Central memory CD8-positive, alpha-beta T cell (primary cell): ENCODE results near the gene SLC25A52.
"Not testable (repeated sequence)": the region's sequence is repeated elsewhere in the genome, so short reads cannot be mapped to it uniquely, and the experiment has no call there.

Experiments
- ATAC-seq: fragments of 150-1000 bp; cut with Tn5 transposase; replicated peaks from 2 replicates; pipeline ENCODE4 v1.10.0; 2022; ENCODE audit warnings: mild to moderate bottlenecking, moderate FRiP score, moderate number of reproducible peaks; ENCODE audit not compliant: poor library complexity, severe bottlenecking; ENCODE audit errors: extremely low read depth
- DNase-seq, 2 donors: peaks; one replicate each; pipeline ENCODE4 v3.0.0; 2021; ENCODE audit warnings: low spot score in 2 of 2
- H3K27ac Mint-ChIP-seq: one replicate; pipeline ENCODE4 v1.8.0; 2022; ENCODE audit warnings: low read depth, mild to moderate bottlenecking, moderate library complexity, mixed read lengths
- H3K27me3 Mint-ChIP-seq: one replicate; pipeline ENCODE4 v1.8.0; 2022; ENCODE audit warnings: mixed read lengths
- H3K36me3 Mint-ChIP-seq: one replicate; pipeline ENCODE4 v1.8.0; 2022; ENCODE audit warnings: mild to moderate bottlenecking, moderate library complexity, mixed read lengths; ENCODE audit not compliant: insufficient read depth
- H3K4me1 Mint-ChIP-seq: one replicate; pipeline ENCODE4 v1.8.0; 2022; ENCODE audit warnings: mixed read lengths
- H3K4me3 Mint-ChIP-seq: one replicate; pipeline ENCODE4 v1.8.0; 2022; ENCODE audit warnings: mild to moderate bottlenecking, moderate library complexity, mixed read lengths
- H3K9me3 Mint-ChIP-seq: one replicate; pipeline ENCODE4 v1.8.0; 2022; ENCODE audit warnings: mixed read lengths

SLC25A52 gene, protein sequence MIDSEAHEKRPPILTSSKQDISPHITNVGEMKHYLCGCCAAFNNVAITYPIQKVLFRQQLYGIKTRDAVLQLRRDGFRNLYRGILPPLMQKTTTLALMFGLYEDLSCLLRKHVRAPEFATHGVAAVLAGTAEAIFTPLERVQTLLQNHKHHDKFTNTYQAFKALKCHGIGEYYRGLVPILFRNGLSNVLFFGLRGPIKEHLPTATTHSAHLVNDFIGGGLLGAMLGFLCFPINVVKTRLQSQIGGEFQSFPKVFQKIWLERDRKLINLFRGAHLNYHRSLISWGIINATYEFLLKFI

DNA sequence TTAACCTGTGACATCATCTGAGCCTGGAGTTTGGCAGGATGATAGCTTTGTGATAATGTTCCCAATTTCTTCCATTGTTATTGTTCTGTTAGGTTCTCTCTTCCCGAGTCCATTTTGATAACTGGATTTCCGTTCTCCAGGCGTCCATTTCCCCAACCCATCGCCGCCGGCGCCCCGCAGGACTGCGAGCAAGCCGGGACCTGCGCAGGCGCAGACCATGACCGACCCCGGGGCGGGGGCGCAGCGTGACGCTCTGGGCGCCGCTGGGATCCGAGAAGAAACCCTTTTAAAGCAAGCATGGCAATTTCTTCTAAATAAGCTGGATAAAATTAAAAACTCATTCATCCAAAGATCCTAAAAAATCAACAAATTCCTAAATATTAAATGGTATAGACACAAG lies at the start of gene SLC25A52:
TSS of gene SLC25A52 (minus strand) at position 186 of the 400 bp plus-strand sequence. CDS start 219 bp downstream, outside the sequence.
- no peaks in the 10 kb centered on the region for H3K4me1 Mint-ChIP-seq
- no peak within 1 kb of the TSS for H3K27ac Mint-ChIP-seq
- H3K36me3 Mint-ChIP-seq: no peaks in the 10 kb centered on the region
- ATAC-seq: no peak
- H3K9me3 Mint-ChIP-seq: no peaks in the 10 kb centered on the region
- H3K4me3 Mint-ChIP-seq: no peak within 1 kb of the TSS
- H3K27me3 Mint-ChIP-seq: peaks cover 19% of the 10 kb centered on the region
- DNase-seq: no peak

DNA sequence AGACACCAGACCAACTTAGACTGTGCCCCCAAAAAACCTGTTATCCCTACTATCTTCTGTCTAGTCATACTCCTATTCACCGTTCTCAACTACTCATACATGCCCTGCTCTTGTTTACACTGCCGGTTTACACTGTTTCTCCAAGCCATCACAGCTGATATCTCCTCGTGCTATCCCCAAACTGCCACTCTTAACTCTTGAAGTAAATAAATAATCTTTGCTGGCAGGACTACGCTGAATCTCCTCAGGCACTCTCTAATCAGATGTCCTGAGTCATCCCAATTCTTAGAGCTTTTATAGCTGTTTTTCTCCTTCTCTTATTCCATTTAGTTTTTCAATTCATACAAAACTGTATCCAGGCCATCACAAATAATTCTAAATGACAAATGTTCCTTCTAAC lies 48.4 kb upstream of the SLC25A52 start:
- not testable (repeated sequence) for DNase-seq, H3K4me1 Mint-ChIP-seq, H3K9me3 Mint-ChIP-seq, ATAC-seq, H3K27ac Mint-ChIP-seq, H3K4me3 Mint-ChIP-seq, H3K27me3 Mint-ChIP-seq, H3K36me3 Mint-ChIP-seq

DNA sequence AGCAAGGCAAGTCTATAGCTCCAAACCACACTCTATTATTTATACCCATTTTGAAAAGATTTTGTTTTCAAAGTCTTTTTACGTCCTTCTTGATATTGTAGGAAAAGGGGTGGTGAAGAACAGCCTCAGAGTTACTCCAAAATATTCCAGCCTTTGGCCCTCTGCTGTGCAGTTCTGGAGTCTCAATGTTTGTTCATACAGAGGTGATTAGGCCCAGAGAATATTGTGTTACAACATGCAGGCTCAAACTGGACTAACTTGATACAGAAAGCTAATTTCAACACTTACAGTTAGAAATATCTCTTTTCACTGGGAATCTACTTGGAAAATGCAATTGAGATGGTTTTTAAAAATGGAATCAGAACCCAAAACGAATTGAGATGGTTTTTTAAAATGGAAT lies 40.4 kb upstream of the SLC25A52 start:
- no peak for ATAC-seq

DNA sequence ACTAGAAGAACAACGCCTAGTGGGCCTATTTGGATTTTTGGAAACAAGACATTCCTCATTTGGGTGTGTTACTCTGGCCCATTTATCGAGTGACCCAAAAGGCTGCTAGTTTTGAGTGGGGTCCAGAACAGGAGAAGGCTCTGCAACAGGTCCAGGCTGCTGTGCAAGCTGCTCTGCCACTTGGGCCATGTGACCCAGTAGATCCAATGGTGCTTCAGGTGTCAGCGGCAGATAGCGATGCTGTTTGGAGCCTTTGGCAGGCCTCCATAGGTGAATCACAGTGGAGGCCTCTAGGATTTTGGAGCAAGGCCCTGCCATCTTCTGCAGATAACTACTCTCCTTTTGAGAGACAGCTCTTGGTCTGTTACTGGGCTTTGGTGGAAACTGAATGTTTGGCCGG lies 38.6 kb upstream of the SLC25A52 start:
- H3K4me3 Mint-ChIP-seq, H3K27ac Mint-ChIP-seq, H3K27me3 Mint-ChIP-seq, H3K9me3 Mint-ChIP-seq, H3K36me3 Mint-ChIP-seq, DNase-seq, H3K4me1 Mint-ChIP-seq, ATAC-seq: not testable (repeated sequence)

More for the DNA sequence above, 40.4 kb upstream of the SLC25A52 start:
- H3K4me3 Mint-ChIP-seq: no peak overlapping the region
- H3K27me3 Mint-ChIP-seq: no peaks in the 10 kb centered on the region
- no peaks in the 10 kb centered on the region for H3K9me3 Mint-ChIP-seq
- H3K27ac Mint-ChIP-seq: no peak overlapping the region
- no peaks in the 10 kb centered on the region for H3K36me3 Mint-ChIP-seq
- no peaks in the 10 kb centered on the region for H3K4me1 Mint-ChIP-seq
- DNase-seq: no peak

DNA sequence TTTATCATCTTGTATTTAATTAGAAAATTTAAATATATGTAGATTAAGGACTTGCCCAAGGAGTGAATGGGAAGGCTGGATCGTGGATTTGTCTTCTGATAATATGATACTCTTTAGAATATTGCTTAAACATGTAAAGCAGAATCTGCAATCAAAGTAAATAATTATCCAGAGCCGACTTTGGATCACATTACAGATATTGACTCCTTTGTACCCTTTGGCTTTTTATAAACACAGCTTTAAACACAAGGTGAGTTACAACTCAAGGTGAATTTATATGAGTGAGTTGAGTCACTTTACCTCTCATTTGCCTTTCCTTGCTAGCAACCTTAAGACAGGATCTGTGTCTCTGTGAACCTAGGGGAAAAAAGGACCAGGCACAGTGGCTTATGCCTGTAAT lies 37.7 kb upstream of the SLC25A52 start:
- H3K4me1 Mint-ChIP-seq: no peaks in the 10 kb centered on the region

DNA sequence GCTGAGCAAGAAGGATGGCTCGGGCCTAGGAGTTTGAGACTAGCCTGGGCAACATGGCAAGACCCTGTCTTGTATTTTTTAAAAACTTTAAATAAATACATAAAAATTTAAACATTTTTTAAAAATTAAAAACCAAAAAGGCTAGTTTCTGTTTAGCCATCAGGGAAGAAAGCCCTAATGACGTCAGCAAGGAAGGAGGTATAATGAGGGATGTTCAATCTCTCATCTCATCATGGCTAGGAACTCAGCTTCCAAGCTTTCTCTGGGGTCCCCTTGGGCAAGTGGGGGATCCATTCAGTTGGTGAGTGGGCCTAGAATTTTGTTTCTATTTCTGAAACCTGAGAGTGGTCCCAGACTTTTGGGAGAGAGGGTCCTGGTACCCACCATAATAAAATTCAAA lies 35.1 kb upstream of the SLC25A52 start:
- Mint-ChIP-seq H3K4me1 (no peaks in the 10 kb centered on the region), H3K27ac (no peak overlapping the region), H3K4me3 (no peak overlapping the region), H3K9me3 (no peaks in the 10 kb centered on the region), H3K27me3 (no peaks in the 10 kb centered on the region), H3K36me3 (no peaks in the 10 kb centered on the region)
- DNase-seq: no peak
- ATAC-seq: no peak

More for the DNA sequence above, 37.7 kb upstream of the SLC25A52 start:
- Mint-ChIP-seq H3K27me3 (no peaks in the 10 kb centered on the region), H3K4me3 (no peak overlapping the region), H3K27ac (no peak overlapping the region), H3K9me3 (no peaks in the 10 kb centered on the region), H3K36me3 (no peaks in the 10 kb centered on the region)
- ATAC-seq (no peak), DNase-seq (no peak)

DNA sequence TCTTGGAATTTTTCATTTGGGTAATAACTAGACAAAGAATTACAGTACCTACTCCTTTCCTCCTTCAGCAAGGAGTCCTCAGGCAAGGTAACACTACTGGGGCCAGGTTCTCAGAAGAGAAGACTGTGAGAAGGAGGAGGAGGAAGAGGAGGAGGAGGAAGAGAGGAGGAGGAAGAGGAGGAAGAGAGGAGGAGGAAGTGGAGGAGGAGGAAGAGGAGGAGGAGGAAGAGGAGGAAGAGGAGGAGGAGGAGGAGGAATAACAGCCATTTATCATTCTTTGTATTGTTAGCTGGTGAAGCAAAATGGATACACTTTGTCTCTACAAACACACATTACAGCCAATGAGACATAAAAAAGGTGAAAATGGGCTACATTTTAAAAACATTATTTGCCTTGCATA lies 32.9 kb upstream of the SLC25A52 start:
- Mint-ChIP-seq H3K4me1 (no peaks in the 10 kb centered on the region), H3K36me3 (no peaks in the 10 kb centered on the region), H3K27me3 (no peaks in the 10 kb centered on the region), H3K9me3 (no peaks in the 10 kb centered on the region), H3K27ac (no peak overlapping the region), H3K4me3 (no peak overlapping the region)
- no peak for ATAC-seq
- DNase-seq: no peak

DNA sequence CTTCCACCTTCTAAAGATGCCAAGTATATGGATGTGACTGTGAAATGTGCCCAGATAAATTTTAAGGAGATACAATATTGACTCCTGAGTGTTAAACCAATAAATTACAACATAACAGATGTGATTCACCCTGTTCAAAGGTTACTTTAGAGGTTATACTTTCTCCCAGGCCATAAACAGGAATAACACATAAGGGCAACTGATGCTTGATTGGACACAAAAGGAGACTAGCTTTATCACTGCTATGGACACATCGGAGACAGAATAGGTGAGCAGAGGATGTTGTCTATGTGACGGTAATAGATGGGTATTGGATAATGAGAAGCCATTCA lies 31.9 kb upstream of the SLC25A52 start:
- no peaks in the 10 kb centered on the region for H3K36me3 Mint-ChIP-seq
- no peaks in the 10 kb centered on the region for H3K27me3 Mint-ChIP-seq
- no peak overlapping the region for H3K27ac Mint-ChIP-seq
- H3K9me3 Mint-ChIP-seq: no peaks in the 10 kb centered on the region
- DNase-seq (no peak), ATAC-seq (no peak)
- no peaks in the 10 kb centered on the region for H3K4me1 Mint-ChIP-seq
- H3K4me3 Mint-ChIP-seq: no peak overlapping the region

DNA sequence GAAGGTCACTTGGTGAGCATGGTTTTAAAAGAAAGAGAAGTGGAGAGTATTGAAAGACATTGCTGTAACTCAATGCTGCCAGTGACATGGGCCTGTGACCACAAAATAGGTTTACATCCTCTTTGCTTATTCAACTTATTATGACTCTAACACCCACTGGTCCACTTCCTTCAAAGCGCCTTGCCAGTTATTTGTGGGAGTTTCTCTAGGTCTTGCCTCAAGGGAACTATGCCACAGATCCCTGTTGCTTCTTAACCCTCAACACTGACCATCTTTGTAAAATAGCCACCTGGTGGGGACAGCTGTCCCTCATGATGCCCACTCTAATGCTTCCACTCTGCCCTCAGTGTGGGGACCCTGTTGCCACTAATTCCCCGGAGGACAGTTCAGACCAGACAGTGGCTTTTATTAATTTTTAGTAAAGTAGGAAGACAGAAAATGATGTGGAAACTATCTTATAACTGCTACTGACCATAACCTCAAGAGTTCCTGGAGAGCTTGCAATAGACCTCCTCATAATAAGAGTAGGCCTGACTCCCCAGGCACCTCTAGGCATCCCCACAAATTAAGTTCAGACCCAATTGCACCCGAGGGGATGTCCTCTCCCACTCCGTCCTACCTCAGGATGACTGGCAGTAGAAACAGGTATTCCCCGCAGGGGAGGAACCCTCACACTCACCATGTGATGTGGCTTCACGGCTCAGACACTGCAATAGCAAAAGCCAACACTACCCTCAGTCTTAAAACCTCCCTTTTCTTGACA lies 31.3 kb upstream of the SLC25A52 start:
- Mint-ChIP-seq H3K9me3 (no peaks in the 10 kb centered on the region), H3K4me1 (no peaks in the 10 kb centered on the region), H3K36me3 (no peaks in the 10 kb centered on the region), H3K27ac (no peak overlapping the region), H3K4me3 (no peak overlapping the region), H3K27me3 (no peaks in the 10 kb centered on the region)
- DNase-seq: no peak
- ATAC-seq: peak; percentile 19

DNA sequence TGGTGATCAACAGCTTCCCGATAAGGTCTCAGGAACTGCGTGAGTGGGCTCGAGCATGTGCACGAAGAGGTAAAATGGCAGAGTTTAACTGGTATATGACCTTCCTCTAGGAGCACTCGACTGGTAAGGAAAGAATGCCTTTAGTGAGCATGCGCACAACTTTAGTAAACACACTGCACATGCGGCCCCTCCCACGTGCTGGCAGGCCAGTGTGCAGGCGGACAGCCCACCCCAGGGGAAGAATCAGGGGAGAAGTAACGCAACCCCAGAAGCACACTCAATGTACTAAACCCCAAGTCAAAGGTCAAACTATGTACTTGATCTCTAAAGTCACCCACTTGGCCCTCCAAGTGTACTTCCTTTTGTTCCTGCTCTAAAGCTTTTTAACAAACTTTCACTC lies 28.7 kb upstream of the SLC25A52 start:
- Mint-ChIP-seq H3K27ac (no peak overlapping the region), H3K4me1 (no peaks in the 10 kb centered on the region), H3K9me3 (no peaks in the 10 kb centered on the region), H3K27me3 (no peaks in the 10 kb centered on the region), H3K36me3 (no peaks in the 10 kb centered on the region), H3K4me3 (no peak overlapping the region)
- ATAC-seq (no peak), DNase-seq (no peak)

DNA sequence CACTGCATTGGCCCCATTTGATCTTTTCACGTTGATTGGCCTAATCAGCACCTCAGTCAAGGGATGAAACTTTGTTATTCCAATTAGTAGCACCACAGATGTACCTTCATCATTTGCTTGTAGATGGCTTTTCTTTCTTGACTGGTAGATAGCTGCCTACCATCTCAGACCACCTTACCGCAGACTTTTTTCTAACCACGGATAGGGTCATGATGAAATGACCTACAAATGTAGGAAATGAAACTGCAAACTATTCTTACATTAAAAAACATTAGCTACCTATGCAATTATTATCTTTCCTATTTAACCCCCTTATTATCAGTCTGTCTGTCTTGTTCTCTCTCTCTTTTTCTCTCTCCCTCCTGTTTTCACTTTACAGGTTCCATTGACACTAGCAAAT lies 22.4 kb upstream of the SLC25A52 start:
- Mint-ChIP-seq H3K9me3 (peaks cover 4% of the 10 kb centered on the region), H3K4me3 (no peak overlapping the region), H3K27me3 (no peaks in the 10 kb centered on the region), H3K4me1 (no peaks in the 10 kb centered on the region), H3K36me3 (no peaks in the 10 kb centered on the region), H3K27ac (no peak overlapping the region)
- ATAC-seq (no peak), DNase-seq (no peak)

DNA sequence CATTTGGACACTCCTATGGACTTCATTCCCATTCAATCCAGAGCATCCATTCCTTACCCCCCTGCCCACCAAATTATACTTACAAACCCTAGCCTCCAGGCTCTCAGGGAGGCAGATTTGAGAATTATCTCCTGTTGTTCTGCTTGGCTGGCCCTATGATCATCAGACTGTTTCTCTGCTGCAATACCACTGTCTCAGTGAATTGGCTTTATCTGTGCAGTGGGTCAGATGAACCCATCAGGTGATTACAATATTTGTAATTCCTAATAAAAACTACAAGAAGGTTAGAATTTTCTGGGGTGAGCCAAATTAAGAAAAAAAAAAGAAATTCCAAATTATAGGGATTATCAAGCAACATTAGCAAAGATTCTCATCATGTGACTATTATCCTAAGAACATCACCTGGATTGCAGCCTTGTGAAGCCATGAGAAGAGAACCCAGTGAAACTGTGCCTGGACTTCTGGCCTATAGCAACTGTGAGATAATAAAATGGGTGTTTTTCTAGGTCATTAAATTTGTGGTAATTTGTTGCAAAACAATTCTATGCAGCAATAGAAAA lies 17.8 kb upstream of the SLC25A52 start:
- H3K9me3 Mint-ChIP-seq: peaks cover 6% of the 10 kb centered on the region
- ATAC-seq (no peak), DNase-seq (no peak)
- H3K4me3 Mint-ChIP-seq: no peak overlapping the region
- no peaks in the 10 kb centered on the region for H3K27me3 Mint-ChIP-seq
- no peaks in the 10 kb centered on the region for H3K4me1 Mint-ChIP-seq
- H3K36me3 Mint-ChIP-seq: no peaks in the 10 kb centered on the region
- no peak overlapping the region for H3K27ac Mint-ChIP-seq

DNA sequence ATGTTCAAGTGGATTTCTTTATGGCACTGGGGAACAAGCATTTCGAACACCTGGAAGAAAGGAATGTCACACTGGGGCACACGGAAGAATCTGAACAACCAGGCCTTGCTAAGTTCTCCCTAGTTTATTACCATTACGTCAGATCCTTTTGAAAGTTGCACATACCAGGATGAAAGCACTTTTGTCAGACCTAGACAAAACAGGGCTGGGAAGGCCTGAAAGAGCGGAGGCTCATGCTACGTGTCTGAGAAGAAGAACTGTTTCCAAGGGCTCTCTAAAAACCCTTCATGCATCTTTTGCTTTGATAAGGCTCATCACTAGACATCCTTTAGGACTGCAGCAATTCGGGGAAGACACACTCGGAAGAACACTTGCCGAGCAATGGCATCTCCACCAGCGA lies 15.4 kb upstream of the SLC25A52 start:
- no peaks in the 10 kb centered on the region for H3K4me1 Mint-ChIP-seq
- H3K9me3 Mint-ChIP-seq: peaks cover 6% of the 10 kb centered on the region
- ATAC-seq: no peak
- no peaks in the 10 kb centered on the region for H3K36me3 Mint-ChIP-seq
- DNase-seq: no peak
- no peak overlapping the region for H3K27ac Mint-ChIP-seq
- no peak overlapping the region for H3K4me3 Mint-ChIP-seq
- H3K27me3 Mint-ChIP-seq: no peaks in the 10 kb centered on the region
